Endothelial cell of umbilical vein (primary cell): ENCODE measurements around the gene IDH3A.

Source experiments
- EZH2 ChIP-seq: IDR thresholded peaks from 2 replicates; pipeline ENCODE4 v1.6.1; 2012; ENCODE audit warnings: borderline replicate concordance, low read depth, mild to moderate bottlenecking, moderate library complexity, low read length, inconsistent platforms; ENCODE audit not compliant: severe bottlenecking
- FOS ChIP-seq: IDR thresholded peaks from 2 replicates; pipeline ENCODE4 v1.6.1; 2011; ENCODE audit warnings: mild to moderate bottlenecking, low read length, moderate library complexity, borderline replicate concordance; ENCODE audit not compliant: insufficient read depth
- MYC ChIP-seq: IDR thresholded peaks from one replicate; pipeline ENCODE4 v1.6.1; 2011; ENCODE audit warnings: mild to moderate bottlenecking, low read depth, low read length
- POLR2A ChIP-seq: IDR thresholded peaks from 2 replicates; pipeline ENCODE4 v1.6.1; 2012; ENCODE audit warnings: low read depth, mild to moderate bottlenecking, control low read depth, low read length
- POLR2AphosphoS5 ChIP-seq: IDR thresholded peaks from 2 replicates; pipeline ENCODE4 v1.6.1; 2012; ENCODE audit warnings: low read depth, mild to moderate bottlenecking, control low read depth, low read length, moderate library complexity; ENCODE audit not compliant: insufficient read depth
- TF ChIP-seq, protein P1 (sequence below), 2 donors: IDR thresholded peaks; 1 replicate in 1 of 2; 2 replicates in 1 of 2; pipeline ENCODE4 v1.5.1; 2011; ENCODE audit warnings: low read length in 2 of 2, mild to moderate bottlenecking in 2 of 2, moderate library complexity in 2 of 2, control low read depth in 1 of 2, inconsistent platforms in 1 of 2, low read depth in 1 of 2; ENCODE audit not compliant: insufficient read depth in 1 of 2; ENCODE audit errors: extremely low read depth in 1 of 2
- TF ChIP-seq, protein P2 (sequence below): IDR thresholded peaks from 2 replicates; pipeline ENCODE4 v1.6.1; 2011; ENCODE audit not compliant: insufficient read depth, insufficient read length

DNA sequence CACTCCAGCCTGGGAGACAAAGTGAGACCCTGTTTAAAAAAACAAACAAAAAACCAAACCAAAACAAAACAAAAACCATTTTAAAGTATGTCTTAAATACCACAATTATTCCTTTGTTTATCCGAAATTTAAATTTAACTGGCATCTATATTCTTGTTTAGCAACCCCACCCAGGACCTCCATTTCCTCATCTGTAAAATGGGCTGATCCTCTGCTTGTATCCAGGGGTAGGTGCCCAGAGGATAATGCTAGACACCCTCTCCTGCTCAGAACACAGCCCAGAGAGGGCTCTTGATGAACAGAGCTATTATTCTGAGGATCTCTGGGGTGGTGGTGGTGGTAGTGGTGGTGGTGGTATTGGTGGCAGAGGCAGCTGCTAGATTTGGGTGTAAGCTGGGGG lies 47.0 kb upstream of the IDH3A start:
- TF ChIP-seq POLR2A: no peak
- TF ChIP-seq, protein P1, sequence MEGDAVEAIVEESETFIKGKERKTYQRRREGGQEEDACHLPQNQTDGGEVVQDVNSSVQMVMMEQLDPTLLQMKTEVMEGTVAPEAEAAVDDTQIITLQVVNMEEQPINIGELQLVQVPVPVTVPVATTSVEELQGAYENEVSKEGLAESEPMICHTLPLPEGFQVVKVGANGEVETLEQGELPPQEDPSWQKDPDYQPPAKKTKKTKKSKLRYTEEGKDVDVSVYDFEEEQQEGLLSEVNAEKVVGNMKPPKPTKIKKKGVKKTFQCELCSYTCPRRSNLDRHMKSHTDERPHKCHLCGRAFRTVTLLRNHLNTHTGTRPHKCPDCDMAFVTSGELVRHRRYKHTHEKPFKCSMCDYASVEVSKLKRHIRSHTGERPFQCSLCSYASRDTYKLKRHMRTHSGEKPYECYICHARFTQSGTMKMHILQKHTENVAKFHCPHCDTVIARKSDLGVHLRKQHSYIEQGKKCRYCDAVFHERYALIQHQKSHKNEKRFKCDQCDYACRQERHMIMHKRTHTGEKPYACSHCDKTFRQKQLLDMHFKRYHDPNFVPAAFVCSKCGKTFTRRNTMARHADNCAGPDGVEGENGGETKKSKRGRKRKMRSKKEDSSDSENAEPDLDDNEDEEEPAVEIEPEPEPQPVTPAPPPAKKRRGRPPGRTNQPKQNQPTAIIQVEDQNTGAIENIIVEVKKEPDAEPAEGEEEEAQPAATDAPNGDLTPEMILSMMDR (IDR thresholded peaks at IDR 0.05; ENCODE audit: extremely low read depth in 1 of 2, insufficient read depth in 1 of 2, low read depth in 1 of 2, low read length in 2 of 2): no peak
- TF ChIP-seq, protein P2, sequence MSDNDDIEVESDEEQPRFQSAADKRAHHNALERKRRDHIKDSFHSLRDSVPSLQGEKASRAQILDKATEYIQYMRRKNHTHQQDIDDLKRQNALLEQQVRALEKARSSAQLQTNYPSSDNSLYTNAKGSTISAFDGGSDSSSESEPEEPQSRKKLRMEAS: no peak
- no peak for TF ChIP-seq EZH2
- TF ChIP-seq POLR2AphosphoS5: no peak
- no peak for TF ChIP-seq MYC
- TF ChIP-seq FOS: no peak
